HEK293 (cell line): Measurements from ENCODE around the gene ECI1.
A peak's percentile ranks its signal among the peaks of the same experiment; 100 is the strongest.

Source experiments
- GFI1B ChIP-seq: fragments of 450-650 bp; formaldehyde crosslinking; IDR thresholded peaks from 2 replicates; pipeline ENCODE4 v1.5.1; 2016; ENCODE audit warnings: missing biosample characterization, missing genetic modification characterization
- PRDM6 ChIP-seq: fragments of 450-650 bp; formaldehyde crosslinking; IDR thresholded peaks from 2 replicates; pipeline ENCODE4 v1.5.1; 2017; ENCODE audit warnings: missing biosample characterization, missing genetic modification characterization
- SETDB1 ChIP-seq: IDR thresholded peaks from one replicate; pipeline ENCODE4 v1.6.1; 2017; ENCODE audit warnings: mild to moderate bottlenecking, low read length, moderate library complexity, mixed read lengths; ENCODE audit not compliant: insufficient read length
- ZBTB48 ChIP-seq: fragments of 450-650 bp; formaldehyde crosslinking; IDR thresholded peaks from 2 replicates; pipeline ENCODE4 v1.5.1; 2016; ENCODE audit warnings: missing biosample characterization, missing genetic modification characterization
- ZNF112 ChIP-seq: fragments of 450-650 bp; formaldehyde crosslinking; IDR thresholded peaks from 2 replicates; pipeline ENCODE4 v1.5.0; 2017; ENCODE audit warnings: missing biosample characterization, missing genetic modification characterization
- ZNF121 ChIP-seq: fragments of 450-650 bp; formaldehyde crosslinking; IDR thresholded peaks from 2 replicates; pipeline ENCODE4 v1.5.1; 2016; ENCODE audit warnings: missing biosample characterization, missing genetic modification characterization
- ZNF148 ChIP-seq: fragments of 450-650 bp; formaldehyde crosslinking; IDR thresholded peaks from 2 replicates; pipeline ENCODE4 v1.5.0; 2017; ENCODE audit warnings: missing biosample characterization, missing genetic modification characterization, borderline replicate concordance
- ZNF280D ChIP-seq: fragments of 450-650 bp; formaldehyde crosslinking; IDR thresholded peaks from 2 replicates; pipeline ENCODE4 v1.5.1; 2016; ENCODE audit warnings: missing biosample characterization, missing genetic modification characterization
- ZNF302 ChIP-seq: fragments of 450-650 bp; formaldehyde crosslinking; IDR thresholded peaks from 2 replicates; pipeline ENCODE4 v1.5.1; 2016; ENCODE audit warnings: missing biosample characterization, missing genetic modification characterization, low read depth
- ZNF426 ChIP-seq: fragments of 450-650 bp; formaldehyde crosslinking; IDR thresholded peaks from 2 replicates; pipeline ENCODE4 v1.5.1; 2017; ENCODE audit warnings: missing biosample characterization, missing genetic modification characterization, mild to moderate bottlenecking, inconsistent platforms, moderate library complexity
- ZNF473 ChIP-seq: fragments of 450-650 bp; formaldehyde crosslinking; IDR thresholded peaks from 2 replicates; pipeline ENCODE4 v1.5.1; 2017; ENCODE audit warnings: missing biosample characterization, missing genetic modification characterization
- ZNF514 ChIP-seq: fragments of 450-650 bp; formaldehyde crosslinking; IDR thresholded peaks from 2 replicates; pipeline ENCODE4 v1.5.1; 2016; ENCODE audit warnings: missing biosample characterization, missing genetic modification characterization
- ZNF521 ChIP-seq: fragments of 450-650 bp; formaldehyde crosslinking; IDR thresholded peaks from 2 replicates; pipeline ENCODE4 v1.5.1; 2017; ENCODE audit warnings: missing biosample characterization, mild to moderate bottlenecking, missing genetic modification characterization
- ZNF561 ChIP-seq: fragments of 450-650 bp; IDR thresholded peaks from 2 replicates; pipeline ENCODE4 v1.5.1; 2018; ENCODE audit warnings: missing biosample characterization, missing genetic modification characterization, borderline replicate concordance
- ZNF596 ChIP-seq: fragments of 450-650 bp; IDR thresholded peaks from 2 replicates; pipeline ENCODE4 v1.5.0; 2018; ENCODE audit warnings: missing biosample characterization, mild to moderate bottlenecking, missing genetic modification characterization, moderate library complexity
- ZNF658 ChIP-seq: fragments of 450-650 bp; formaldehyde crosslinking; IDR thresholded peaks from 2 replicates; pipeline ENCODE4; 2016; ENCODE audit warnings: missing biosample characterization, missing genetic modification characterization
- ZNF670 ChIP-seq: fragments of 450-650 bp; formaldehyde crosslinking; IDR thresholded peaks from 2 replicates; pipeline ENCODE4 v1.5.1; 2016; ENCODE audit warnings: missing biosample characterization, missing genetic modification characterization, low read depth
- ZNF777 ChIP-seq: fragments of 450-650 bp; formaldehyde crosslinking; IDR thresholded peaks from 2 replicates; pipeline ENCODE4 v1.5.1; 2017; ENCODE audit warnings: missing biosample characterization, missing genetic modification characterization, borderline replicate concordance
- ZNF843 ChIP-seq: fragments of 450-650 bp; formaldehyde crosslinking; IDR thresholded peaks from 2 replicates; pipeline ENCODE4 v1.5.1; 2016; ENCODE audit warnings: missing biosample characterization, missing genetic modification characterization
- ZSCAN16 ChIP-seq: fragments of 450-650 bp; formaldehyde crosslinking; IDR thresholded peaks from 2 replicates; pipeline ENCODE4 v1.5.1; 2016; ENCODE audit warnings: missing biosample characterization, missing genetic modification characterization
- ZSCAN18 ChIP-seq: fragments of 450-650 bp; formaldehyde crosslinking; IDR thresholded peaks from 2 replicates; pipeline ENCODE4 v1.5.1; 2016; ENCODE audit warnings: missing biosample characterization, missing genetic modification characterization
- ZSCAN30 ChIP-seq: fragments of 450-650 bp; IDR thresholded peaks from 2 replicates; pipeline ENCODE4 v1.5.1; 2018; ENCODE audit warnings: missing biosample characterization, mild to moderate bottlenecking, missing genetic modification characterization, moderate library complexity
- TF ChIP-seq, protein P1 (sequence below): fragments of 450-650 bp; formaldehyde crosslinking; IDR thresholded peaks from 2 replicates; pipeline ENCODE4 v1.5.1; 2016; ENCODE audit warnings: missing biosample characterization, missing genetic modification characterization
- TF ChIP-seq, protein P2 (sequence below): fragments of 450-650 bp; formaldehyde crosslinking; IDR thresholded peaks from 2 replicates; pipeline ENCODE4 v1.5.1; 2017; ENCODE audit warnings: missing biosample characterization, missing genetic modification characterization
- TF ChIP-seq, protein P3 (sequence below): fragments of 450-650 bp; formaldehyde crosslinking; IDR thresholded peaks from 2 replicates; pipeline ENCODE4 v1.5.1; 2016; ENCODE audit warnings: missing biosample characterization, missing genetic modification characterization, low read depth

ECI1 gene

GRCh38 chr16:2267913-2268666, 16.7 kb upstream of the ECI1 start, which contains the start of gene RNPS1 (continued):
- TF ChIP-seq ZNF121 (tag by site-specific recombination) (no peak), ZNF514 (no peak), ZNF148 (tag by site-specific recombination) (peak; percentile 87), GFI1B (tag by site-specific recombination) (no peak), ZNF658 (tag by site-specific recombination) (no peak), ZNF302 (tag by site-specific recombination) (no peak), ZNF561 (tag by site-specific recombination) (no peak), ZNF280D (no peak), ZSCAN30 (0 out of 2 replicates have a peak, but pooled peaks have one; percentile 65), ZSCAN18 (tag by site-specific recombination) (peak; percentile 73), ZNF473 (tag by site-specific recombination) (no peak), ZSCAN16 (tag by site-specific recombination) (peak; percentile 20; the same call in 1 of the 2 replicates), ZNF777 (no peak), ZNF670 (no peak), ZNF112 (tag by site-specific recombination) (no peak), ZNF426 (tag by site-specific recombination) (no peak), ZNF596 (tag by site-specific recombination) (0 out of 2 replicates have a peak, but pooled peaks have one; percentile 37), ZNF843 (tag by site-specific recombination) (peak; percentile 82), PRDM6 (tag by site-specific recombination) (no peak), ZBTB48 (tag by site-specific recombination) (no peak), SETDB1 (no peak), ZNF521 (tag by site-specific recombination) (no peak)
- TF ChIP-seq, protein P1, sequence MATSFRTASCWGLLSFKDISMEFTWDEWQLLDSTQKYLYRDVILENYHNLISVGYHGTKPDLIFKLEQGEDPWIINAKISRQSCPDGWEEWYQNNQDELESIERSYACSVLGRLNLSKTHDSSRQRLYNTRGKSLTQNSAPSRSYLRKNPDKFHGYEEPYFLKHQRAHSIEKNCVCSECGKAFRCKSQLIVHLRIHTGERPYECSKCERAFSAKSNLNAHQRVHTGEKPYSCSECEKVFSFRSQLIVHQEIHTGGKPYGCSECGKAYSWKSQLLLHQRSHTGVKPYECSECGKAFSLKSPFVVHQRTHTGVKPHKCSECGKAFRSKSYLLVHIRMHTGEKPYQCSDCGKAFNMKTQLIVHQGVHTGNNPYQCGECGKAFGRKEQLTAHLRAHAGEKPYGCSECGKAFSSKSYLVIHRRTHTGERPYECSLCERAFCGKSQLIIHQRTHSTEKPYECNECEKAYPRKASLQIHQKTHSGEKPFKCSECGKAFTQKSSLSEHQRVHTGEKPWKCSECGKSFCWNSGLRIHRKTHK (tag by site-specific recombination): no peak
- TF ChIP-seq, protein P2, sequence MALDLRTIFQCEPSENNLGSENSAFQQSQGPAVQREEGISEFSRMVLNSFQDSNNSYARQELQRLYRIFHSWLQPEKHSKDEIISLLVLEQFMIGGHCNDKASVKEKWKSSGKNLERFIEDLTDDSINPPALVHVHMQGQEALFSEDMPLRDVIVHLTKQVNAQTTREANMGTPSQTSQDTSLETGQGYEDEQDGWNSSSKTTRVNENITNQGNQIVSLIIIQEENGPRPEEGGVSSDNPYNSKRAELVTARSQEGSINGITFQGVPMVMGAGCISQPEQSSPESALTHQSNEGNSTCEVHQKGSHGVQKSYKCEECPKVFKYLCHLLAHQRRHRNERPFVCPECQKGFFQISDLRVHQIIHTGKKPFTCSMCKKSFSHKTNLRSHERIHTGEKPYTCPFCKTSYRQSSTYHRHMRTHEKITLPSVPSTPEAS: peak; percentile 73
- TF ChIP-seq, protein P3, sequence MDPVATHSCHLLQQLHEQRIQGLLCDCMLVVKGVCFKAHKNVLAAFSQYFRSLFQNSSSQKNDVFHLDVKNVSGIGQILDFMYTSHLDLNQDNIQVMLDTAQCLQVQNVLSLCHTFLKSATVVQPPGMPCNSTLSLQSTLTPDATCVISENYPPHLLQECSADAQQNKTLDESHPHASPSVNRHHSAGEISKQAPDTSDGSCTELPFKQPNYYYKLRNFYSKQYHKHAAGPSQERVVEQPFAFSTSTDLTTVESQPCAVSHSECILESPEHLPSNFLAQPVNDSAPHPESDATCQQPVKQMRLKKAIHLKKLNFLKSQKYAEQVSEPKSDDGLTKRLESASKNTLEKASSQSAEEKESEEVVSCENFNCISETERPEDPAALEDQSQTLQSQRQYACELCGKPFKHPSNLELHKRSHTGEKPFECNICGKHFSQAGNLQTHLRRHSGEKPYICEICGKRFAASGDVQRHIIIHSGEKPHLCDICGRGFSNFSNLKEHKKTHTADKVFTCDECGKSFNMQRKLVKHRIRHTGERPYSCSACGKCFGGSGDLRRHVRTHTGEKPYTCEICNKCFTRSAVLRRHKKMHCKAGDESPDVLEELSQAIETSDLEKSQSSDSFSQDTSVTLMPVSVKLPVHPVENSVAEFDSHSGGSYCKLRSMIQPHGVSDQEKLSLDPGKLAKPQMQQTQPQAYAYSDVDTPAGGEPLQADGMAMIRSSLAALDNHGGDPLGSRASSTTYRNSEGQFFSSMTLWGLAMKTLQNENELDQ (tag by site-specific recombination): no peak
